NCI-H2107 (cell line): ENCODE results near the gene LACTBL1.

Experiments used
- DNase-seq: peaks from one replicate; lab custom pipeline; 2025; lab: John Stamatoyannopoulos, UW

LACTBL1 gene

GRCh38 chr1:22944346-22945055 is 28.2 kb downstream of the LACTBL1 start:
- no peak for DNase-seq

GRCh38 chr1:22941257-22941656 is 31.4 kb downstream of the LACTBL1 start:
- no peak for DNase-seq

- DNase-seq = no peak
These were observed 36.0 kb downstream of the LACTBL1 start for GRCh38 chr1:22936681-22937080.

- DNase-seq = no peak
These were observed 37.2 kb downstream of the LACTBL1 start for GRCh38 chr1:22935433-22935832.

GRCh38 chr1:22932803-22933470 is 39.7 kb downstream of the LACTBL1 start:
- DNase-seq = no peak

GRCh38 chr1:22930240-22930912 is 42.3 kb downstream of the LACTBL1 start:
- no peak for DNase-seq

- DNase-seq = no peak
These were observed 47.6 kb downstream of the LACTBL1 start for GRCh38 chr1:22925111-22925510.

GRCh38 chr1:22922640-22923039 is 50.0 kb downstream of the LACTBL1 start:
- no peak for DNase-seq

- DNase-seq = no peak
These were observed 51.1 kb downstream of the LACTBL1 start for GRCh38 chr1:22921452-22922126.

GRCh38 chr1:22920734-22921451 is 51.8 kb downstream of the LACTBL1 start:
- DNase-seq = no peak

- no peak for DNase-seq
These were observed 52.5 kb downstream of the LACTBL1 start for GRCh38 chr1:22920026-22920733.

- DNase-seq = no peak
These were observed 53.2 kb downstream of the LACTBL1 start for GRCh38 chr1:22919341-22920025.

GRCh38 chr1:22918644-22919043 is 54.0 kb downstream of the LACTBL1 start:
- DNase-seq = no peak

GRCh38 chr1:22917989-22918388 is 54.7 kb downstream of the LACTBL1 start:
- no peak for DNase-seq

GRCh38 chr1:22916471-22916820 is 56.2 kb downstream of the LACTBL1 start:
- peak; percentile 8 for DNase-seq

GRCh38 chr1:22915816-22916470 is 56.7 kb downstream of the LACTBL1 start:
- no peak for DNase-seq

- DNase-seq = no peak
These were observed 57.4 kb downstream of the LACTBL1 start for GRCh38 chr1:22915231-22915630.

- DNase-seq = no peak
These were observed 57.9 kb downstream of the LACTBL1 start for GRCh38 chr1:22914633-22915217.

- DNase-seq = no peak
These were observed 58.5 kb downstream of the LACTBL1 start for GRCh38 chr1:22914156-22914555.
